ENCODE results near the gene GPR161. TPM values are rescaled to one million over a fixed set of nuclear protein-coding genes. Genes with fewer than 3 reads are reported as not detected.

GPR161 gene
- total and polyA plus RNA-seq, 9 of the 15 experiments (the other 6 are each of a cell fraction or from before 2014, with no cell fraction given): 0.15 to 2.4 (median 0.76) TPM

DNA sequence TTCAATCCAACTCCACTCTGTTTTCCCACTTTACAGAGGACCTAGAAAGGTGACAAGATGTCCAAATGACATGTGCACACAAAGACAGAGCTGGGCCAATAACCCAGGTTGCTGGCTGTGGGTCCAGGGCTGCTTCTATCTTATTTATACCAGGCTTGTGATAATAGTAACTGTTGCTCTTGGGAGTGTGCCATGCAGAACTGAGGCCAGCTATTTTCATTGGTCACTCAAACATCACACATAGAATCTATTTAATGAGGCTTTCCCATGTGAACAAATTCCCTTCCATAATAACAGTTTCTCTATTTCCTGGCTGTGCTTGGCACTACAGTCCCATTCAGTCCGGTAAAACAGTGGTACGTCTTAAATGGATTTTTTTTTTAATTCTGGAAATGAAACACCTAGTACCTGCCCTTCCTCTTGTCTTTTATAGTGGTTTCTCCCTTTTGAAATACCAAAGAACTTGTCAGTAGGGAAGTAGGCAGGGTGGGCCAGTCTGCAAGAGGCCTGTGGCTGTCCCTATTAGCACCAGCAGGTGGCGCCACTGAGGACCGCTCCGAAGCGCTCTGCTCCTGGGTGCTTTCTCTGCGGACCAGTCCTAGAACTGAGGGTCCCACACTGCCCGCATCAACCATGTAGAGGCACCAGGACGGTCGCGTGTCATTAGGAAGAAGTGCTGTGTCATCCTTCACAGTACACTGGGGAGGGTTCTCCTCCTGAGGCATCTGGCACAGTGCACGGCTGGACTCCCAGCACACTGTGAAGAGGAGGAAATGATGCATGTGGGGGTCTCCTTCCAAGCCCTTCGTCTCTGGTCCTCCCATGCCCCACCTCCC, 52.1 kb downstream of the GPR161 start (continued):
- TF ChIP-seq, protein P1, sequence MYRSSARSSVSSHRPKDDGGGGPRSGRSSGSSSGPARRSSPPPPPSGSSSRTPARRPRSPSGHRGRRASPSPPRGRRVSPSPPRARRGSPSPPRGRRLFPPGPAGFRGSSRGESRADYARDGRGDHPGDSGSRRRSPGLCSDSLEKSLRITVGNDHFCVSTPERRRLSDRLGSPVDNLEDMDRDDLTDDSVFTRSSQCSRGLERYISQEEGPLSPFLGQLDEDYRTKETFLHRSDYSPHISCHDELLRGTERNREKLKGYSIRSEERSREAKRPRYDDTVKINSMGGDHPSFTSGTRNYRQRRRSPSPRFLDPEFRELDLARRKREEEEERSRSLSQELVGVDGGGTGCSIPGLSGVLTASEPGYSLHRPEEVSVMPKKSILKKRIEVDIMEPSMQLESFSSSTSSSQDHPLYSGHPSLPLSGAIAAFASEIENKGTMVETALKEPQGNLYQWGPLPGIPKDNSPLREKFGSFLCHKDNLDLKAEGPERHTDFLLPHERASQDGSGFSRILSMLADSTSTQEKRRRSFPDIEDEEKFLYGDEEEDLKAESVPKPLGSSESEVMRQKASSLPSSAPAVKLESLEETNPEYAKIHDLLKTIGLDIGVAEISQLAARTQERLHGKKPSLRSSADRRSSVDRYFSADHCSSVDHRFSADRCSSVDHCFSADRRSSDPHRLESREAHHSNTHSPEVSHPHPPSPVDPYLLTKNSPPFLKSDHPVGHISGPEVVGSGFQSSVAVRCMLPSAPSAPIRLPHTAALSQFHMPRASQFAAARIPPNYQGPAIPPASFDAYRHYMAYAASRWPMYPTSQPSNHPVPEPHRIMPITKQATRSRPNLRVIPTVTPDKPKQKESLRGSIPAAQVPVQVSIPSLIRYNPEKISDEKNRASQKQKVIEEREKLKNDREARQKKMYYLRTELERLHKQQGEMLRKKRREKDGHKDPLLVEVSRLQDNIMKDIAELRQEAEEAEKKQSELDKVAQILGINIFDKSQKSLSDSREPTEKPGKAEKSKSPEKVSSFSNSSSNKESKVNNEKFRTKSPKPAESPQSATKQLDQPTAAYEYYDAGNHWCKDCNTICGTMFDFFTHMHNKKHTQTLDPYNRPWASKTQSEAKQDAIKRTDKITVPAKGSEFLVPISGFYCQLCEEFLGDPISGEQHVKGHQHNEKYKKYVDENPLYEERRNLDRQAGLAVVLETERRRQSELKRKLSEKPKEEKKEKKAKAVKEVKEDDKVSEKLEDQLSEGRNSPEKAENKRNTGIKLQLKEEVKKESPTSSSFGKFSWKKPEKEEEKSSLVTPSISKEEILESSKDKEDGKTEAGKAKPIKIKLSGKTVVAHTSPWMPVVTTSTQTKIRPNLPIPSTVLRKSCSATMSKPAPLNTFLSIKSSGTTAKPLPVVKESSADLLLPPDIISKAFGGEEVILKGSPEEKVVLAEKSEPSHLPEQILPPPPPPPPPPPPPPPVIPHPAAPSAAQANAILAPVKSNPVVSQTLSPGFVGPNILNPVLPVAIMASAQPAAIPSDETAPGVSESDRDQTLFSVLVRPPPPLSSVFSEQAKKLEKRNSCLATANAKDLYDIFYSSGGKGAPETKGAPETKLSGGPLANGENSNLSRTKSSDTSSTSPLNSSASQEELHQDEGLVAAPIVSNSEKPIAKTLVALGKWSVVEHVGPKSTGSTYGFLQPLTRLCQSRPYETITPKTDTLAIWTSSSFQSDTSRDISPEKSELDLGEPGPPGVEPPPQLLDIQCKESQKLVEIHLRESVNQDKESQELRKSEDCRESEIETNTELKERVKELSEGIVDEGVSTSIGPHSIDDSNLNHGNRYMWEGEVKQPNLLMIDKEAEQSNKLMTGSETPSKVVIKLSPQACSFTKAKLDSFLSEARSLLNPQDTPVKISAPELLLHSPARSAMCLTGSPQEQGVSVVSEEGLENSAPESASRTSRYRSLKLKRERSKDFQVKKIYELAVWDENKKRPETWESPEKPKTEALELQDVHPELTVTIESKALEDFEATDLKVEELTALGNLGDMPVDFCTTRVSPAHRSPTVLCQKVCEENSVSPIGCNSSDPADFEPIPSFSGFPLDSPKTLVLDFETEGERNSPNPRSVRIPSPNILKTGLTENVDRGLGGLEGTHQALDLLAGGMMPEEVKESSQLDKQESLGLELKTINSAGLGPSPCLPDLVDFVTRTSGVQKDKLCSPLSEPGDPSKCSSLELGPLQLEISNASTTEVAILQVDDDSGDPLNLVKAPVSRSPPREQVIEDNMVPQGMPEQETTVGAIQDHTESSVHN (IDR thresholded peaks at IDR 0.05; ENCODE audit: borderline replicate concordance in 1 of 2, low read depth in 1 of 2): no peak
- TF ChIP-seq XRCC3 (IDR thresholded peaks at IDR 0.05): no peak
- TF ChIP-seq, protein P2, sequence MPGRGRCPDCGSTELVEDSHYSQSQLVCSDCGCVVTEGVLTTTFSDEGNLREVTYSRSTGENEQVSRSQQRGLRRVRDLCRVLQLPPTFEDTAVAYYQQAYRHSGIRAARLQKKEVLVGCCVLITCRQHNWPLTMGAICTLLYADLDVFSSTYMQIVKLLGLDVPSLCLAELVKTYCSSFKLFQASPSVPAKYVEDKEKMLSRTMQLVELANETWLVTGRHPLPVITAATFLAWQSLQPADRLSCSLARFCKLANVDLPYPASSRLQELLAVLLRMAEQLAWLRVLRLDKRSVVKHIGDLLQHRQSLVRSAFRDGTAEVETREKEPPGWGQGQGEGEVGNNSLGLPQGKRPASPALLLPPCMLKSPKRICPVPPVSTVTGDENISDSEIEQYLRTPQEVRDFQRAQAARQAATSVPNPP (IDR thresholded peaks at IDR 0.05; ENCODE audit: borderline replicate concordance, insufficient read depth, insufficient read length): no peak
- no peak for TF ChIP-seq ZNF507 (tag; conservative IDR thresholded peaks at IDR 0.05)
- no peak for TF ChIP-seq SRSF3 (IDR thresholded peaks at IDR 0.05; ENCODE audit: insufficient read depth, low read length)

All from K562 (cell line).